H9 (cell line): ENCODE results near the gene EVL. TPM values are rescaled to one million over a fixed set of nuclear protein-coding genes. Genes with fewer than 3 reads are reported as not detected.

Source experiments
- DNase-seq: peaks from one replicate; pipeline ENCODE4 v3.0.0-alpha.2; 2017
- H2AFZ ChIP-seq: one replicate; pipeline ENCODE4 v1.6.1; 2013; ENCODE audit warnings: mild to moderate bottlenecking, low read length, control low read depth, moderate library complexity
- H2AK5ac ChIP-seq: 2 replicates; pipeline ENCODE4 v1.6.1; 2013; ENCODE audit warnings: low read length, control low read depth, mixed read lengths; ENCODE audit not compliant: insufficient read length
- H2BK120ac ChIP-seq: one replicate; pipeline ENCODE4 v1.6.1; 2013; ENCODE audit warnings: low read depth, mild to moderate bottlenecking, low read length, control low read depth, inconsistent platforms; ENCODE audit not compliant: poor library complexity, severe bottlenecking
- H2BK12ac ChIP-seq: 2 replicates; pipeline ENCODE4 v1.6.1; 2013; ENCODE audit warnings: low read length, control low read depth, mixed read lengths, low read depth; ENCODE audit not compliant: insufficient read length
- H2BK15ac ChIP-seq: 2 replicates; pipeline ENCODE4 v1.6.1; 2013; ENCODE audit warnings: low read depth, low read length, control low read depth
- H2BK20ac ChIP-seq: one replicate; pipeline ENCODE4 v1.6.1; 2013; ENCODE audit warnings: low read depth, mild to moderate bottlenecking, low read length, control low read depth, inconsistent platforms; ENCODE audit not compliant: poor library complexity, severe bottlenecking
- H2BK5ac ChIP-seq: 2 replicates; pipeline ENCODE4 v1.6.1; 2013; ENCODE audit warnings: low read length, control low read depth, mixed read lengths; ENCODE audit not compliant: insufficient read length
- H3K14ac ChIP-seq: 2 replicates; pipeline ENCODE4 v1.6.1; 2013; ENCODE audit warnings: low read length, control low read depth; ENCODE audit not compliant: insufficient read depth
- H3K18ac ChIP-seq: 2 replicates; pipeline ENCODE4 v1.6.1; 2013; ENCODE audit warnings: low read depth, mild to moderate bottlenecking, mixed read lengths, low read length, control low read depth; ENCODE audit not compliant: insufficient read length
- H3K23ac ChIP-seq: 2 replicates; pipeline ENCODE4 v1.6.1; 2013; ENCODE audit warnings: low read length, control low read depth, mixed read lengths, low read depth; ENCODE audit not compliant: insufficient read length
- H3K23me2 ChIP-seq: 2 replicates; pipeline ENCODE4 v1.6.1; 2013; ENCODE audit warnings: low read depth, mild to moderate bottlenecking, mixed read lengths, low read length, control low read depth; ENCODE audit not compliant: insufficient read length, poor library complexity, severe bottlenecking
- H3K27ac ChIP-seq: 2 replicates; pipeline ENCODE4 v1.5.1; 2013; ENCODE audit warnings: low read length, control low read depth, mixed read lengths, low read depth; ENCODE audit not compliant: insufficient read length
- H3K27me3 ChIP-seq: 2 replicates; pipeline ENCODE4 v1.6.1; 2013; ENCODE audit warnings: low read length, control low read depth, inconsistent platforms; ENCODE audit not compliant: insufficient read depth
- H3K4ac ChIP-seq: 2 replicates; pipeline ENCODE4 v1.6.1; 2013; ENCODE audit warnings: low read depth, mild to moderate bottlenecking, control low read depth, inconsistent platforms, low read length, moderate library complexity
- H3K4me1 ChIP-seq: 2 replicates; pipeline ENCODE4 v1.6.1; 2013; ENCODE audit warnings: low read length, control low read depth, inconsistent platforms; ENCODE audit not compliant: insufficient read depth
- H3K4me2 ChIP-seq: 2 replicates; pipeline ENCODE4 v1.6.1; 2013; ENCODE audit warnings: low read length, control low read depth, mixed read lengths; ENCODE audit not compliant: insufficient read length, insufficient read depth
- H3K56ac ChIP-seq: 2 replicates; pipeline ENCODE4 v1.6.1; 2013; ENCODE audit warnings: low read depth, mild to moderate bottlenecking, mixed read lengths, low read length, control low read depth; ENCODE audit not compliant: insufficient read length
- H3K79me1 ChIP-seq: 2 replicates; pipeline ENCODE4 v1.6.1; 2013; ENCODE audit warnings: low read depth, mild to moderate bottlenecking, moderate library complexity, low read length, control low read depth, inconsistent platforms; ENCODE audit not compliant: insufficient read depth, poor library complexity, severe bottlenecking
- H3K79me2 ChIP-seq: 2 replicates; pipeline ENCODE4 v1.6.1; 2013; ENCODE audit warnings: low read length, control low read depth, inconsistent platforms; ENCODE audit not compliant: insufficient read depth
- H3K9ac ChIP-seq: 2 replicates; pipeline ENCODE4 v1.6.1; 2013; ENCODE audit warnings: low read length, control low read depth, mixed read lengths; ENCODE audit not compliant: insufficient read length; ENCODE audit errors: extremely low read depth
- H3K9me3 ChIP-seq: one replicate; pipeline ENCODE4 v1.6.1; 2013; ENCODE audit warnings: low read depth, low read length, inconsistent platforms; ENCODE audit not compliant: control insufficient read depth
- H3T11ph ChIP-seq: one replicate; pipeline ENCODE4 v1.6.1; 2013; ENCODE audit warnings: mild to moderate bottlenecking, low read length, control low read depth, inconsistent platforms
- H4K20me1 ChIP-seq: one replicate; pipeline ENCODE4 v1.6.1; 2013; ENCODE audit not compliant: control insufficient read depth, insufficient read length, insufficient read depth
- H4K5ac ChIP-seq: 2 replicates; pipeline ENCODE4 v1.6.1; 2013; ENCODE audit warnings: low read depth, mild to moderate bottlenecking, mixed read lengths, low read length, control low read depth; ENCODE audit not compliant: insufficient read length
- H4K8ac ChIP-seq: replicated peaks from 2 replicates; pipeline ENCODE4 v1.6.1; 2013; ENCODE audit warnings: low read length, control low read depth, mixed read lengths, low read depth; ENCODE audit not compliant: insufficient read length
- H4K91ac ChIP-seq: 2 replicates; pipeline ENCODE4 v1.6.1; 2013; ENCODE audit warnings: low read depth, mild to moderate bottlenecking, moderate library complexity, mixed read lengths, low read length, control low read depth; ENCODE audit not compliant: insufficient read length
- H3K27ac Mint-ChIP-seq, 3 experiments: 2 replicates in 2 of 3; 3 replicates in 1 of 3; pipeline ENCODE4 v1.8.0; 2020 to 2021; ENCODE audit warnings: mixed read lengths in 3 of 3, mild to moderate bottlenecking in 1 of 3, moderate library complexity in 1 of 3
- H3K27me3 Mint-ChIP-seq: 2 replicates; pipeline ENCODE4 v1.8.0; 2021; ENCODE audit warnings: low read depth, mild to moderate bottlenecking, moderate library complexity, mixed read lengths
- H3K36me3 Mint-ChIP-seq, 3 experiments: 2 replicates in 2 of 3; 3 replicates in 1 of 3; pipeline ENCODE4 v1.8.0; 2020 to 2021; ENCODE audit warnings: low read depth in 3 of 3, mixed read lengths in 3 of 3; ENCODE audit not compliant: insufficient read depth in 1 of 3
- H3K4me1 Mint-ChIP-seq, 2 experiments: 2 replicates each; pipeline ENCODE4 v1.8.0; 2020; ENCODE audit warnings: mixed read lengths in 2 of 2
- H3K4me3 Mint-ChIP-seq, 2 experiments: 2 replicates in 1 of 2; 3 replicates in 1 of 2; pipeline ENCODE4 v1.8.0; 2020 to 2021; ENCODE audit warnings: mild to moderate bottlenecking in 2 of 2, mixed read lengths in 2 of 2, moderate library complexity in 1 of 2
- H3K9me3 Mint-ChIP-seq, 2 experiments: 2 replicates in 1 of 2; 3 replicates in 1 of 2; pipeline ENCODE4 v1.8.0; 2020; ENCODE audit warnings: mild to moderate bottlenecking in 2 of 2, mixed read lengths in 2 of 2, moderate library complexity in 1 of 2
- WGBS: extraction: QIAGEN DNeasy Blood & Tissue Kit; methylation state at CpG from one replicate; pipeline ENCODE4 v1.1.7; 2013; ENCODE audit warnings: missing lambda C conversion rate, low lambda C conversion rate, mixed read lengths; ENCODE audit not compliant: insufficient read length; ENCODE audit errors: extremely low coverage; 5-methylcytosine and 5-hydroxymethylcytosine counted together
- total RNA-seq: library from RNA; stranded (reverse); gene quantifications from 2 replicates; pipeline ENCODE4 v1.2.1, GENCODE V29; 2021
- TF ChIP-seq, protein P1 (sequence below): fragments of 200-600 bp; sonication (generic); conservative IDR thresholded peaks from 3 replicates; pipeline ENCODE4 v1.8.0; 2021; ENCODE audit warnings: antibody characterized with exemption, mild to moderate bottlenecking

Gene EVL
- total RNA-seq, 1 experiment from 2014 or later = 53.2 TPM

DNA sequence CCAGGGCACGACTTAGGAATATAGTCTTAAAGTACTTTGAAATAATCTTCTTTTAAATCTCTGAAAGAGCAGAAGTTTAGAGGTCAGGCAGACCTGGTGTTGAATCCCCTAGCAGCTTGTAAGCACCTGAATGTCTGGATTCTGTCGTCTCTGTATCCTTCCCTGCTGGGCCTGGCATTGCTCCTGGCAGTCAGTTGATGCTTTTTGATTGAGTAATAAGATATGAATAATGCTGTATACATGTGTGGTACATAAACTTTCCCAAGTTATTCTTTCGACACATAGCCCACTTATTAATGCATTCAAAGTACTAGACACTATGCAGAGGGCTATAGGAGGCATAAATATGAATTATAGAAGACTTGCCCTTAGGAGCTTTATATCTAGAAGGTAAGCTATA lies 31.4 kb downstream of the EVL start:
- peaks cover 0 to 3% of the 10 kb centered on the region in 2 experiments; a peak in 1 of 4 replicates for H3K4me1 Mint-ChIP-seq
- H3T11ph ChIP-seq = no peak overlapping the region
- no peak overlapping the region for H2BK12ac ChIP-seq
- H3K14ac ChIP-seq = no peak overlapping the region
- H2AK5ac ChIP-seq = no peak overlapping the region
- no peak overlapping the region for H2AFZ ChIP-seq
- no peak overlapping the region for H2BK5ac ChIP-seq
- H3K27ac Mint-ChIP-seq = no peak overlapping the region
- no CpG with 5 or more reads among the region's 3 CpGs for WGBS
- no peak overlapping the region for H4K91ac ChIP-seq
- H4K5ac ChIP-seq = no peak overlapping the region
- H3K27ac ChIP-seq = no peak overlapping the region
- no peak overlapping the region for H3K23ac ChIP-seq
- no peak overlapping the region for H3K56ac ChIP-seq
- H2BK120ac ChIP-seq = no peak overlapping the region
- H2BK15ac ChIP-seq = no peak overlapping the region
- H3K9me3 ChIP-seq = no peaks in the 10 kb centered on the region
- H3K18ac ChIP-seq = no peak overlapping the region
- no peaks in the 10 kb centered on the region for H3K79me2 ChIP-seq
- no peak overlapping the region for H4K8ac ChIP-seq
- no peaks in the 10 kb centered on the region for H3K27me3 ChIP-seq
- no peaks in the 10 kb centered on the region for H3K4me1 ChIP-seq
- H4K20me1 ChIP-seq = no peaks in the 10 kb centered on the region
- H3K4me3 Mint-ChIP-seq = no peak overlapping the region
- H3K27me3 Mint-ChIP-seq = no peaks in the 10 kb centered on the region
- no peaks in the 10 kb centered on the region for H3K23me2 ChIP-seq
- TF ChIP-seq, protein P1, sequence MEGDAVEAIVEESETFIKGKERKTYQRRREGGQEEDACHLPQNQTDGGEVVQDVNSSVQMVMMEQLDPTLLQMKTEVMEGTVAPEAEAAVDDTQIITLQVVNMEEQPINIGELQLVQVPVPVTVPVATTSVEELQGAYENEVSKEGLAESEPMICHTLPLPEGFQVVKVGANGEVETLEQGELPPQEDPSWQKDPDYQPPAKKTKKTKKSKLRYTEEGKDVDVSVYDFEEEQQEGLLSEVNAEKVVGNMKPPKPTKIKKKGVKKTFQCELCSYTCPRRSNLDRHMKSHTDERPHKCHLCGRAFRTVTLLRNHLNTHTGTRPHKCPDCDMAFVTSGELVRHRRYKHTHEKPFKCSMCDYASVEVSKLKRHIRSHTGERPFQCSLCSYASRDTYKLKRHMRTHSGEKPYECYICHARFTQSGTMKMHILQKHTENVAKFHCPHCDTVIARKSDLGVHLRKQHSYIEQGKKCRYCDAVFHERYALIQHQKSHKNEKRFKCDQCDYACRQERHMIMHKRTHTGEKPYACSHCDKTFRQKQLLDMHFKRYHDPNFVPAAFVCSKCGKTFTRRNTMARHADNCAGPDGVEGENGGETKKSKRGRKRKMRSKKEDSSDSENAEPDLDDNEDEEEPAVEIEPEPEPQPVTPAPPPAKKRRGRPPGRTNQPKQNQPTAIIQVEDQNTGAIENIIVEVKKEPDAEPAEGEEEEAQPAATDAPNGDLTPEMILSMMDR = no peak
- no peak for DNase-seq
- H2BK20ac ChIP-seq = no peak overlapping the region
- H3K9me3 Mint-ChIP-seq = no peaks in the 10 kb centered on the region
- no peak overlapping the region for H3K9ac ChIP-seq
- peaks cover 0 to 4% (median 0%) of the 10 kb centered on the region in 3 experiments; a peak in 3 of 7 replicates for H3K36me3 Mint-ChIP-seq
- no peak overlapping the region for H3K4me2 ChIP-seq
- H3K4ac ChIP-seq = no peak overlapping the region
- H3K79me1 ChIP-seq = no peaks in the 10 kb centered on the region
